Natural killer cell (primary cell): Measurements from ENCODE around the gene SLC36A2. TPM values are rescaled to one million over a fixed set of nuclear protein-coding genes. Genes with fewer than 3 reads are reported as not detected.

ENCODE experiments used
- ATAC-seq, 3 donors: fragments of 150-1000 bp in 2 of 3; fragments of 200-7000 bp in 1 of 3; cut with Tn5 transposase; 1 replicate in 1 of 3; 2 replicates in 2 of 3; pipeline ENCODE4 v1.10.0; 2021; ENCODE audit warnings: mild to moderate bottlenecking in 2 of 3, moderate library complexity in 2 of 3
- DNase-seq, 2 donors: peaks; one replicate each; pipeline versions ENCODE4 v3.0.0 to v3.0.0-alpha.2; 2013 to 2021; ENCODE audit warnings: mixed read lengths in 1 of 2
- H3K27ac ChIP-seq: one replicate; pipeline ENCODE4 v1.5.1; 2013; ENCODE audit warnings: mild to moderate bottlenecking, low read length
- H3K27me3 ChIP-seq: one replicate; pipeline ENCODE4 v1.6.1; 2013; ENCODE audit warnings: low read length; ENCODE audit not compliant: control insufficient read depth, insufficient read depth
- H3K36me3 ChIP-seq: one replicate; pipeline ENCODE4 v1.6.1; 2013; ENCODE audit warnings: low read length; ENCODE audit not compliant: control insufficient read depth, insufficient read depth
- H3K4me1 ChIP-seq: one replicate; pipeline ENCODE4 v1.6.1; 2013; ENCODE audit warnings: low read length; ENCODE audit not compliant: control insufficient read depth, insufficient read depth
- H3K4me3 ChIP-seq: one replicate; pipeline ENCODE4 v1.5.1; 2013; ENCODE audit warnings: low read length
- H3K9me3 ChIP-seq: one replicate; pipeline ENCODE4 v1.6.1; 2013; ENCODE audit warnings: low read length; ENCODE audit not compliant: control insufficient read depth, insufficient read depth
- H3K27ac Mint-ChIP-seq, 2 donors: one replicate each; pipeline ENCODE4 v1.8.0; 2022; ENCODE audit warnings: mild to moderate bottlenecking in 2 of 2, mixed read lengths in 2 of 2, moderate library complexity in 1 of 2
- H3K27me3 Mint-ChIP-seq, 2 donors: one replicate each; pipeline ENCODE4 v1.8.0; 2022; ENCODE audit warnings: low read depth in 2 of 2, mixed read lengths in 2 of 2
- H3K36me3 Mint-ChIP-seq: one replicate; pipeline ENCODE4 v1.8.0; 2022; ENCODE audit warnings: mixed read lengths
- H3K4me1 Mint-ChIP-seq, 2 donors: one replicate each; pipeline ENCODE4 v1.8.0; 2022; ENCODE audit warnings: mixed read lengths in 2 of 2
- H3K4me3 Mint-ChIP-seq: one replicate; pipeline ENCODE4 v1.8.0; 2022; ENCODE audit warnings: mild to moderate bottlenecking, moderate library complexity, mixed read lengths
- H3K9me3 Mint-ChIP-seq, 2 donors: one replicate each; pipeline ENCODE4 v1.8.0; 2022; ENCODE audit warnings: mixed read lengths in 2 of 2
- CTCF ChIP-seq: fragments of 200-600 bp; IDR thresholded peaks from one replicate; pipeline ENCODE4 v1.8.0; 2022; ENCODE audit warnings: antibody characterized with exemption
- WGBS: methylation state at CpG from one replicate; pipeline ENCODE4 v1.1.7; 2013; ENCODE audit warnings: missing lambda C conversion rate; ENCODE audit not compliant: insufficient coverage; 5-methylcytosine and 5-hydroxymethylcytosine counted together
- intact Hi-C: fragments of 100-400 bp; cut with micrococcal nuclease; formaldehyde crosslinking; loops from one replicate; pipeline ENCODE4 v1.14.2; 2022
- total RNA-seq, 4 donors: library from RNA; stranded (reverse); fragments of 120-200 nt in 1 of 4; gene quantifications; one replicate each; pipeline versions ENCODE4 v1.2.3 to v1.2.4, GENCODE V29; 2013 to 2022

SLC36A2 gene
- total RNA-seq, 3 donors from 2014 or later (not counting 1 experiment from before 2014, with no cell fraction given): not detected

- no peak overlapping the region for H3K4me3 ChIP-seq
- WGBS: 85% methylated on average over 3 of the region's 3 CpGs
- no peaks in the 10 kb centered on the region for H3K27me3 ChIP-seq
- Mint-ChIP-seq H3K4me1 (no peaks in the 10 kb centered on the region), H3K36me3 (peaks cover 4% of the 10 kb centered on the region), H3K27me3 (peaks cover 13 to 23% of the 10 kb centered on the region in 2 donors), H3K4me3 (no peak overlapping the region), H3K9me3 (peaks cover 1 to 3% of the 10 kb centered on the region in 2 donors), H3K27ac (no peak overlapping the region)
- H3K36me3 ChIP-seq: no peaks in the 10 kb centered on the region
- intact Hi-C loops: no loop called here
- no peak for TF ChIP-seq CTCF
- ATAC-seq (no peak), DNase-seq (no peak)
- no peaks in the 10 kb centered on the region for H3K9me3 ChIP-seq
- H3K27ac ChIP-seq: no peak overlapping the region
- H3K4me1 ChIP-seq: no peaks in the 10 kb centered on the region
These were observed 9.7 kb upstream of the SLC36A2 start for GRCh38 chr5:151357097-151357496.

DNA sequence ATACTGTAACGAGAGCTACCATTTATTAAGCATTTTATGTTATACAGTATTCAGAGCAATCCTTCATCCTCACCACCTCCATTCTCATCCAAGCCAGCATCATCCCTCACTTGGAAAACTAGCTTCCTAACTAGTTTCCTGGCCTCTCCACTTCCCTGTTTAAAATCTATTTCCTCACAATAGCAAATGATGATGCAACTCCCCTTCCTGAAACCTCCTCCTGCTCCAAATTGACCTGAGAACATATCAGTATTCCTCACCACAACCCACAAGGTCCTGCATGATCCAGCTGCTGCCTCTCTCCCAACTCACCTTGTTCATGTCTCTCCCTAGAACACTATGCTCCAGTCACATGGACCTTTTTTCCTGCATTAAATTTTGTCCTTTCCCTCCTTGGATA is 4.3 kb upstream of the SLC36A2 start:
- intact Hi-C loops: no loop called here
- Histone ChIP-seq H3K36me3 (no peaks in the 10 kb centered on the region), H3K9me3 (no peaks in the 10 kb centered on the region), H3K4me1 (no peaks in the 10 kb centered on the region), H3K4me3 (no peak overlapping the region), H3K27me3 (no peaks in the 10 kb centered on the region), H3K27ac (no peak overlapping the region)
- no peak overlapping the region for H3K4me3 Mint-ChIP-seq
- no peak overlapping the region for H3K27ac Mint-ChIP-seq
- H3K36me3 Mint-ChIP-seq: no peaks in the 10 kb centered on the region
- no peaks in the 10 kb centered on the region for H3K9me3 Mint-ChIP-seq
- ATAC-seq (no peak), DNase-seq (no peak)
- WGBS: 94% methylated on average over 1 of the region's 1 CpG
- H3K27me3 Mint-ChIP-seq: peaks cover 14 to 31% of the 10 kb centered on the region in 2 donors
- no peak for TF ChIP-seq CTCF
- no peaks in the 10 kb centered on the region for H3K4me1 Mint-ChIP-seq

DNA sequence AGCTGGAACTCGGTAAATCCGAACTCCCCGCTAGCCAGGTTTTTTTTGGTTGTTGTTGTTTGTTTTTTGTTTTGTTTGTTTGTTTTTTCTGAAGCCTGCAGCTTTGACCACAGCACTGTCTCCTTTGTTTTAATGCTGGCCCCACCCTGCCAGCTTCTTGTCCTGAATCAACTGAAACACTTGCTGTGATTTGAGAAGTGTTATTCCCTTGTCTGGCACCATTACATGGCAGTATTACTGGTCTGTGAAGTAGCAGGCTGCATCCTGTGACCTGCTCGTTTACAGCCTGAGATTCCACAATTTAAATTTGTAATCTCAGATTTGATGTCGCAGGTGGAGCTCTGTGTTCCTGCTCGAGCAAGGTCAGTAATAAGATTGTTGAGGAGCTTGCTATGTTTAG is 1.4 kb upstream of the SLC36A2 start:
- TF ChIP-seq CTCF: no peak
- ATAC-seq (no peak), DNase-seq (no peak)
- Histone ChIP-seq H3K27ac (no peak overlapping the region), H3K4me1 (no peaks in the 10 kb centered on the region), H3K27me3 (no peaks in the 10 kb centered on the region), H3K9me3 (no peaks in the 10 kb centered on the region), H3K4me3 (no peak overlapping the region), H3K36me3 (no peaks in the 10 kb centered on the region)
- no peak overlapping the region for H3K27ac Mint-ChIP-seq
- WGBS: 55% methylated on average over 6 of the region's 6 CpGs
- H3K4me3 Mint-ChIP-seq: no peak overlapping the region
- H3K27me3 Mint-ChIP-seq: peaks cover 24 to 31% of the 10 kb centered on the region in 2 donors
- peaks cover 0 to 9% of the 10 kb centered on the region in 2 donors for H3K4me1 Mint-ChIP-seq
- intact Hi-C loops: no loop called here
- H3K9me3 Mint-ChIP-seq: no peaks in the 10 kb centered on the region
- H3K36me3 Mint-ChIP-seq: no peaks in the 10 kb centered on the region

GRCh38 chr5:151345808-151346478 is 1.4 kb downstream of the SLC36A2 start:
- Mint-ChIP-seq H3K27ac (no peak overlapping the region), H3K9me3 (no peaks in the 10 kb centered on the region), H3K27me3 (peaks cover 30 to 43% of the 10 kb centered on the region in 2 donors), H3K36me3 (no peaks in the 10 kb centered on the region), H3K4me1 (peaks cover 0 to 9% of the 10 kb centered on the region in 2 donors), H3K4me3 (no peak overlapping the region)
- H3K4me3 ChIP-seq: no peak overlapping the region
- no peaks in the 10 kb centered on the region for H3K36me3 ChIP-seq
- intact Hi-C loops: no loop called here
- peaks cover 5% of the 10 kb centered on the region for H3K27me3 ChIP-seq
- ATAC-seq: no peak
- no peak for DNase-seq
- no peak for TF ChIP-seq CTCF
- H3K27ac ChIP-seq: no peak overlapping the region
- H3K9me3 ChIP-seq: no peaks in the 10 kb centered on the region
- WGBS: 51% methylated on average over 8 of the region's 8 CpGs
- no peaks in the 10 kb centered on the region for H3K4me1 ChIP-seq
